Peyer's patch (tissue), 4 donors: ENCODE data around the gene CCDC85A.

Source experiments
- POLR2A ChIP-seq, 2 donors: fragments of 450-650 bp; IDR thresholded peaks; one replicate each; pipeline ENCODE4 v1.5.1; 2017; ENCODE audit warnings: antibody characterized with exemption in 2 of 2, mild to moderate bottlenecking in 2 of 2, moderate library complexity in 2 of 2
- TF ChIP-seq, protein P1 (sequence below), 6 experiments: fragments of 450-650 bp in 4 of 6; fragments of 200-600 bp in 2 of 6; sonication (generic) in 1 of 6; IDR thresholded peaks; one replicate each; pipeline ENCODE4 v1.5.1; 2017 to 2019; ENCODE audit warnings: antibody characterized with exemption in 6 of 6, mild to moderate bottlenecking in 3 of 6, moderate library complexity in 1 of 6

DNA sequence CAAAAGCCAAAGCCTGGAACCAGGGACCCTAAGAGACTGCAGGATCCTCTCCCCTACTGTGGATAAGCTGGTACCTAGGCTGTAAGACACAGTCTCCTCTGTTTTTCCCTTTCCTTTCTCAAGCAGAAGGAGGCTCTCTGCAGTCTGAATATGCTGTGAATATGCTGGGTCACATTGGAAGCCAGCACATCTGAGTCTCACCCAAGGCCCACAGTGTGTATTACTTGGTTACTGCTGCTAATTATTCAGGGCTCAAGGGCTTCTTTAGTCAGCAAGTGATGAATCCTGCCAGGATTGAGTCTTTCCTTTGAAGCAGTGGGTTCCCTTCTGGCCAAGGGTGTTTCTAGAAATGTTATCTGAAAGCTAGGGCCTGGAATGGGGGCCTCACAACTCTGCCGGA is 60.7 kb downstream of the CCDC85A start:
- TF ChIP-seq, protein P1, sequence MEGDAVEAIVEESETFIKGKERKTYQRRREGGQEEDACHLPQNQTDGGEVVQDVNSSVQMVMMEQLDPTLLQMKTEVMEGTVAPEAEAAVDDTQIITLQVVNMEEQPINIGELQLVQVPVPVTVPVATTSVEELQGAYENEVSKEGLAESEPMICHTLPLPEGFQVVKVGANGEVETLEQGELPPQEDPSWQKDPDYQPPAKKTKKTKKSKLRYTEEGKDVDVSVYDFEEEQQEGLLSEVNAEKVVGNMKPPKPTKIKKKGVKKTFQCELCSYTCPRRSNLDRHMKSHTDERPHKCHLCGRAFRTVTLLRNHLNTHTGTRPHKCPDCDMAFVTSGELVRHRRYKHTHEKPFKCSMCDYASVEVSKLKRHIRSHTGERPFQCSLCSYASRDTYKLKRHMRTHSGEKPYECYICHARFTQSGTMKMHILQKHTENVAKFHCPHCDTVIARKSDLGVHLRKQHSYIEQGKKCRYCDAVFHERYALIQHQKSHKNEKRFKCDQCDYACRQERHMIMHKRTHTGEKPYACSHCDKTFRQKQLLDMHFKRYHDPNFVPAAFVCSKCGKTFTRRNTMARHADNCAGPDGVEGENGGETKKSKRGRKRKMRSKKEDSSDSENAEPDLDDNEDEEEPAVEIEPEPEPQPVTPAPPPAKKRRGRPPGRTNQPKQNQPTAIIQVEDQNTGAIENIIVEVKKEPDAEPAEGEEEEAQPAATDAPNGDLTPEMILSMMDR (IDR thresholded peaks at IDR 0.05): no peak
- no peak for TF ChIP-seq POLR2A (IDR thresholded peaks at IDR 0.05)
